HepG2 (cell line): Measurements from ENCODE around the gene KCTD19. TPM values are rescaled to one million over a fixed set of nuclear protein-coding genes. Genes with fewer than 3 reads are reported as not detected.

Source experiments
- CREBL2 ChIP-seq: sonication (generic); formaldehyde crosslinking; IDR thresholded peaks from 2 replicates; pipeline ENCODE4 v1.8.1; 2023; ENCODE audit warnings: missing genetic modification reagents, mild to moderate bottlenecking, borderline replicate concordance
- ELK4 ChIP-seq: sonication (generic); formaldehyde crosslinking; IDR thresholded peaks from 2 replicates; pipeline ENCODE4 v1.9.0; 2021; ENCODE audit warnings: missing genetic modification reagents, borderline replicate concordance
- FOXM1 ChIP-seq: sonication (generic); formaldehyde crosslinking; IDR thresholded peaks from 2 replicates; pipeline ENCODE4 v1.5.0; 2020; ENCODE audit warnings: missing genetic modification reagents
- GLMP ChIP-seq: sonication (generic); formaldehyde crosslinking; IDR thresholded peaks from 2 replicates; pipeline ENCODE4 v1.9.0; 2021; ENCODE audit warnings: missing genetic modification reagents, mild to moderate bottlenecking, borderline replicate concordance
- HDAC1 ChIP-seq: sonication (generic); formaldehyde crosslinking; IDR thresholded peaks from 2 replicates; pipeline ENCODE4 v1.5.1; 2020; ENCODE audit warnings: mild to moderate bottlenecking, missing genetic modification reagents
- KAT2B ChIP-seq: fragments of 150-350 bp; IDR thresholded peaks from 2 replicates; pipeline ENCODE4 v1.6.1; 2014; ENCODE audit warnings: low read depth, low read length, borderline replicate concordance
- NFAT5 ChIP-seq: sonication (generic); formaldehyde crosslinking; IDR thresholded peaks from 2 replicates; pipeline ENCODE4 v1.4.0; 2020; ENCODE audit warnings: missing genetic modification reagents
- NFE2L1 ChIP-seq: sonication (generic); formaldehyde crosslinking; IDR thresholded peaks from 2 replicates; pipeline ENCODE4 v1.4.0; 2020; ENCODE audit warnings: missing genetic modification reagents, mild to moderate bottlenecking, borderline replicate concordance
- PBX2 ChIP-seq: IDR thresholded peaks from 2 replicates; pipeline ENCODE4 v1.6.1; 2016; ENCODE audit warnings: control low read depth
- SIN3A ChIP-seq: IDR thresholded peaks from 2 replicates; pipeline ENCODE4 v1.6.1; 2011; ENCODE audit warnings: low read depth, mild to moderate bottlenecking, control low read depth, low read length, borderline replicate concordance
- SOX5 ChIP-seq: IDR thresholded peaks from 2 replicates; pipeline ENCODE4 v1.6.1; 2016; ENCODE audit warnings: borderline replicate concordance
- WIZ ChIP-seq: sonication (generic); formaldehyde crosslinking; IDR thresholded peaks from 2 replicates; pipeline ENCODE4 v1.5.1; 2020; ENCODE audit warnings: mild to moderate bottlenecking, missing genetic modification reagents
- ZNF235 ChIP-seq: sonication (generic); formaldehyde crosslinking; IDR thresholded peaks from 2 replicates; pipeline ENCODE4 v1.8.1; 2023; ENCODE audit warnings: mild to moderate bottlenecking, missing genetic modification reagents, borderline replicate concordance
- ZNF441 ChIP-seq: sonication (generic); formaldehyde crosslinking; IDR thresholded peaks from 2 replicates; pipeline ENCODE4 v1.7.0; 2021; ENCODE audit warnings: missing genetic modification reagents, borderline replicate concordance
- ZNF510 ChIP-seq: sonication (generic); formaldehyde crosslinking; IDR thresholded peaks from 2 replicates; pipeline ENCODE4 v1.4.0; 2020; ENCODE audit warnings: low read depth, mild to moderate bottlenecking, missing genetic modification reagents
- ZNF564 ChIP-seq: sonication (generic); formaldehyde crosslinking; IDR thresholded peaks from 2 replicates; pipeline ENCODE4 v1.8.1; 2023; ENCODE audit warnings: mild to moderate bottlenecking, missing genetic modification reagents
- ZNF607 ChIP-seq: sonication (generic); formaldehyde crosslinking; IDR thresholded peaks from 2 replicates; pipeline ENCODE4 v1.5.1; 2020; ENCODE audit warnings: missing genetic modification reagents, mild to moderate bottlenecking, borderline replicate concordance
- ZNF615 ChIP-seq: sonication (generic); formaldehyde crosslinking; IDR thresholded peaks from 2 replicates; pipeline ENCODE4 v1.5.0; 2020; ENCODE audit warnings: mild to moderate bottlenecking, missing genetic modification reagents, borderline replicate concordance
- ZNF720 ChIP-seq: sonication (generic); formaldehyde crosslinking; IDR thresholded peaks from 2 replicates; pipeline ENCODE4 v1.4.0; 2020; ENCODE audit warnings: missing genetic modification reagents
- ZSCAN20 ChIP-seq: sonication (generic); formaldehyde crosslinking; IDR thresholded peaks from 2 replicates; pipeline ENCODE4 v1.4.0; 2020; ENCODE audit warnings: missing genetic modification reagents, mild to moderate bottlenecking, borderline replicate concordance
- polyA plus RNA-seq, 8 experiments: library from polyadenylated mRNA; depleted of rRNA in 3 of 8; stranded (reverse) in 7 of 8; unstranded in 1 of 8; fragments of >200 nt; fragmentation: Illumina TruSeq in 4 of 8; extraction: Trizol in 4 of 8; gene quantifications; 2 replicates each; pipeline versions ENCODE4 v1.2.1 to v1.2.3, GENCODE V29; 2011 to 2016; ENCODE audit warnings: low read depth in 4 of 8, missing spikeins in 1 of 8, mixed read lengths in 1 of 8; ENCODE audit not compliant: insufficient read depth in 1 of 8
- total RNA-seq, 5 experiments: library from RNA; depleted of rRNA; stranded (reverse); fragments of >200 nt; fragmentation: Illumina TruSeq; extraction: Trizol; gene quantifications; 2 replicates each; pipeline ENCODE4 v1.2.3, GENCODE V29; 2016; ENCODE audit warnings: low read depth in 1 of 5

The KCTD19 gene
- total and polyA plus RNA-seq, 2 of the 13 experiments (the other 11 are each of a cell fraction or from before 2014, with no cell fraction given), result not detected

- TF ChIP-seq CREBL2 (CRISPR knock-in tag) (no peak), ZNF615 (CRISPR knock-in tag) (no peak), ELK4 (CRISPR knock-in tag) (no peak), GLMP (CRISPR knock-in tag) (no peak), ZNF607 (CRISPR knock-in tag) (peak; percentile 69; the same call in 1 of the 2 replicates), NFE2L1 (CRISPR knock-in tag) (no peak), SIN3A (peak; percentile 45; the same call in 1 of the 2 replicates), ZNF720 (CRISPR knock-in tag) (no peak), ZNF510 (CRISPR knock-in tag) (peak; percentile 40; the same call in 1 of the 2 replicates), HDAC1 (CRISPR knock-in tag) (peak; percentile 96), ZNF441 (CRISPR knock-in tag) (no peak), KAT2B (no peak), ZNF564 (CRISPR knock-in tag) (0 out of 2 replicates have a peak, but pooled peaks have one; percentile 63), WIZ (CRISPR knock-in tag) (no peak), PBX2 (CRISPR knock-in tag) (no peak), SOX5 (0 out of 2 replicates have a peak, but pooled peaks have one; percentile 14), ZNF235 (CRISPR knock-in tag) (no peak), FOXM1 (CRISPR knock-in tag) (no peak), ZSCAN20 (CRISPR knock-in tag) (no peak), NFAT5 (CRISPR knock-in tag) (no peak)
These were observed 79.1 kb downstream of the KCTD19 start, which contains the start of gene FHOD1 (continued) for GRCh38 chr16:67247192-67248072.
